Activated CD4-positive, alpha-beta T cell treated with anti-CD3 and anti-CD28 coated beads, Interleukin-2, amount 50 U/mL, for 24 hours (primary cell): ENCODE results near the gene SGMS1.
"Not testable (repeated sequence)": the region's sequence is repeated elsewhere in the genome, so short reads cannot be mapped to it uniquely, and the experiment has no call there.

Experiments
- DNase-seq, 2 donors: peaks; one replicate each; pipeline ENCODE4 v3.0.0-alpha.2; 2020; ENCODE audit warnings: low read depth in 1 of 2, low spot score in 1 of 2

Gene SGMS1

GRCh38 chr10:50280049-50280841 is 343.5 kb downstream of the SGMS1 start:
- no peak for DNase-seq

- DNase-seq, result no peak
Observed at GRCh38 chr10:50279489-50279888, 344.3 kb downstream of the SGMS1 start.

GRCh38 chr10:50275650-50276235 is 348.0 kb downstream of the SGMS1 start:
- DNase-seq, result no peak

GRCh38 chr10:50272531-50272930 is 351.2 kb downstream of the SGMS1 start:
- no peak for DNase-seq

GRCh38 chr10:50271564-50272250 is 352.0 kb downstream of the SGMS1 start:
- DNase-seq, result no peak

- not testable (repeated sequence) for DNase-seq
Observed at GRCh38 chr10:50267877-50268276, 355.9 kb downstream of the SGMS1 start.

GRCh38 chr10:50262625-50263024 is 361.1 kb downstream of the SGMS1 start:
- DNase-seq, result not testable (repeated sequence)

GRCh38 chr10:50260791-50261281 is 362.9 kb downstream of the SGMS1 start:
- DNase-seq, result no peak
